HG02852 (cell line): ENCODE measurements around the gene ESR2.
"Not testable (repeated sequence)": the region's sequence is repeated elsewhere in the genome, so short reads cannot be mapped to it uniquely, and the experiment has no call there.

Experiments used
- ATAC-seq: cut with Tn5 transposase; IDR thresholded peaks from one replicate; pipeline ENCODE4 v1.9.1; 2021; ENCODE audit warnings: mild to moderate bottlenecking, moderate library complexity; ENCODE audit not compliant: unreplicated experiment

The ESR2 gene

DNA sequence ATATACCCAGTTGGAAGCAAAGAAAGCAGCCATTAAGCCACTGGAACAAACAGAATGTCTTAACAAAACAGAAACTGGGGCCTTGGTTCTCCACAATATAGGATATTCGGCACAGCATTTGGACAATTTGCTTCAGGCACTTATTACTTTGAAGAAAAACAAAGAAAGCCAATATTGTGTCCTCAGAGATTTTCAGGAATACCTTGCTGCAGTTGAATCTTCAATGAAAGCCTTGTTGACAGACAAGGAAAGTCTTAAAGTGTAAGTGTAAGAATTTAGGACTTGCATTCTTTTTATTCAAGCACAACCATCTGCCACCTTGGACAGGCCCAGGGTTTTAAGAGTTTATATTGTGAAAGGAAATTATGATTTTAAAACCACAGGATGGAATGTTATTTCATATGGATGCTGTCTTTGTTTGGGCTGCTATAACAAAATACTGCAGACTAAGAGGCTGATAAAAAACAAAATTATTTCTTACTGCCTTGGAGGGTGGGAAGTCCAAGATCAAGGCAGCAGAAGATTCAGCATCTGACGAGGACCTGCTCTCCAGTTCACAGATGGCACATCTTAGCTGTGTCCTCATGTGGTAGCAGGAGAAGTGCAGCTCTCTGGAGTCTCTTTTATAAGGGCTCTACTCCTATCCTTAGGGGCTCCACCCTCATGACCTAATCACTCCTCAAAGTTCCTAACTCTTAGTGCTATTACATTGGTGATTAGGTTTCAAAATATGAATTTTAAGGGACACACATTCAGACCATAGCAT, 244.4 kb downstream of the ESR2 start:
- ATAC-seq, result no peak

DNA sequence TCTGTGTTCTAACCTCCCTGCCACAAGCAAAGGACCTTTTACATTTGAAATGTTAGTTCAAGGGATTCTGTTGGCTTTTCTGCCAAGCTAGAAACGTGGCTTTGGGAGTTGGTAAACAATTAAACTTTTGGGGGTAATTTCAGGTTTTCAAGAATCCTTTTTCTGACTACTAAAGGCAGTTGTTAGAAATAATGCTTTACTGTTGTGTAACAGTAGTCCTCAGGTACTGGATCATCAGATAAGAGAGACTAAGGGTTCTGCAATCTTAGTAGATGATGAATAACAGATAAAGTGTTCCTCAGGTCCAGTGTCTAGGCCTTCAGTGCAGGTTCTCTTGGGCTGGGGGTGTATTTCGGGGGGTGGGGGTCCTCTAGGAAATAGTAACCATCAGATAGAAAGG, 249.1 kb downstream of the ESR2 start:
- ATAC-seq, result no peak

DNA sequence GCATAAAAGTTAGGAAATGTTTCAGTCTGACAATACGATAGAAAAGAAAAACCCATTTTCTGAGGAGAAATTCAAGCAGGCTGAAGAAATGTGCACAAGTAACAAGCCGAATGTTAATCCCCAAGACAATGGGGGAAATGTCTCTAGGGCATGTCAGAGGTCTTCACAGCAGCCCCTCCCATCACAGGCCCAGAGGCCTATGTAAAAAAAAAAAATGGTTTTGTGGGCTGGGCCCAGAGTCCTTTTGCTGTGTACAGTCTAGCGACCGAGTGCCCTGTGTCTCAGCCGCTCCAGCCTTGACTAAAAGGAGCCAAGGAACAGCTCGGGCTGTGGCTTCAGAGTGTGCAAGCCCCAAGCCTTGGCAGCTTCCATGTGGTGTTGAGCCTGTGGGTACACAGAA, 250.9 kb downstream of the ESR2 start:
- ATAC-seq, result not testable (repeated sequence)

DNA sequence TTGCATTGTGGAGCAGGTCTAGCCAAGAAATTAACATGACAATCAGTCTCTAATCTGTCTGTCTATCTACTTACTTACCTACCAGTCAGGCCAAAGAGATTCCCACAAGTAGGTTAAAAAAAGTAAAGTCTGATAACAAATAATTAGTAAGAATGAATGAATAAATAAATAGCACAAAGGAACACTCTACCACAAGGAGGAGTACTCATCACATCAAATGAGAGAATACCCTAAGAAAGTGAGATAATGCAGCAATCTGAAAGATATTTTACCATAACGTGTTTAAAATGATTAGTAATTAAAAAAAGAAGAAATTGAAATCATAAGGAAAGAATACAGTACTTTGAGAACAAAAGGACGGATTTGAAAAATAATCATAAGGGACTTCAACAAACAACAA, 254.1 kb downstream of the ESR2 start:
- no peak for ATAC-seq

DNA sequence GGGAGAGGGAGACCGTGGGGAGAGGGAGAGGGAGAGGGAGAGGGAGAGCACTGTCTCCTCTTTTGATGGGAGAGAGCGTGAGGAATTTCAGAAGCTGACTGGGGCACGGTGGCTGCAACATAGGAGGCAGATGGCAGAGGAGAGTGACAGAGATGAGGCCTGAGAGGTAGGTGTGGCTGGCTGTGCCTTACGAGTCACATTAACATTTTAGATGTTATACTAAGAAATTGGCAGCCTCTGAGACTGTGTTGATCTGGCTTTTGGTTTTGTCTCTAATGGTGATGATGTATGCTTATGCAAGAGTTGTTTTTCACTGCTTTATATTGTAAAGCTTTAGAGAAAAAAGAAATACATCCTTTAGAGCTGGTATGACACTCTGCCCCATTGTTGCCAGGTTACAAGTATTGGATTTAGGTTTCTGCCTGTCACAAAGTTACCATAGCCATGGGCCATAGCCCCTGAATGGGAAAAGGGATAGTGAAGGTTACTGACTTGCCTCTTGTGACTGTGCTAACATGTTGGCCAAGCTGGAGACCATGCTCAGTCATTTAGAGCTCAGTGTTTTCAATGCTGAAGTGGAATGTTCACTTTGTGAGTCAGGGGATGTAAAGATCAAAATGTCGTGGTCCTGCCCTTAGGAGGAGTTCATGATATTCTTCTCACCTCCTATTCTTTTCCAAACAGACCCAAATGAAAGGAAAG, 255.2 kb downstream of the ESR2 start:
- ATAC-seq, result no peak

DNA sequence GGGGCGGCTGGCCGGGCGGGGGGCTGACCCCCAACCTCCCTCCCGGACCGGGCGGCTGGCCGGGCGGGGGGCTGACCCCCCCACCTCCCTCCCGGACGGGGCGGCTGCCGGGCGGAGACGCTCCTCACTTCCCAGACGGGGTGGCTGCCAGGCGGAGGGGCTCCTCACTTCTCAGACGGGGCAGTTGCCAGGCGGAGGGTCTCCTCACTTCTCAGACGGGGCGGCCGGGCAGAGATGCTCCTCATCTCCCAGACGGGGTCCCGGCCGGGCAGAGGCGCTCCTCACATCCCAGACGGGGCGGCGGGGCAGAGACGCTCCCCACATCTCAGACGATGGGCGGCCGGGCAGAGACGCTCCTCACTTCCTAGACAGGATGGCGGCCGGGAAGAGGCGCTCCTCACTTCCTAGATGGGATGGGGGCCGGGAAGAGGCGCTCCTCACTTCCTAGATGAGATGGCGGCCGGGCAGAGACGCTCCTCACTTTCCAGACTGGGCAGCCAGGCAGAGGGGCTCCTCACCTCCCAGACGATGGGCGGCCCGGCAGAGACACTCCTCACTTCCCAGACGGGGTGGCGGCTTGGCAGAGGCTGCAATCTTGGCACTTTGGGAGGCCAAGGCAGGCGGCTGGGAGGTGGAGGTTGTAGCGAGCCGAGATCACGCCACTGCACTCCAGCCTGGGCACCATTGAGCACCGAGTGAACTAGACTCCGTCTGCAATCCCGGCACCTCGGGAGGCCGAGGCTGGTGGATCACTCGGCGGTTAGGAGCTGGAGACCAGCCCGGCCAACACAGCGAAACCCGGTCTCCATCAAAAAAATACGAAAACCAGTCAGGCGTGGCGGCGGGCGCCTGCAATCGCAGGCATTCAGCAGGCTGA, 256.1 kb downstream of the ESR2 start:
- ATAC-seq, result not testable (repeated sequence)

DNA sequence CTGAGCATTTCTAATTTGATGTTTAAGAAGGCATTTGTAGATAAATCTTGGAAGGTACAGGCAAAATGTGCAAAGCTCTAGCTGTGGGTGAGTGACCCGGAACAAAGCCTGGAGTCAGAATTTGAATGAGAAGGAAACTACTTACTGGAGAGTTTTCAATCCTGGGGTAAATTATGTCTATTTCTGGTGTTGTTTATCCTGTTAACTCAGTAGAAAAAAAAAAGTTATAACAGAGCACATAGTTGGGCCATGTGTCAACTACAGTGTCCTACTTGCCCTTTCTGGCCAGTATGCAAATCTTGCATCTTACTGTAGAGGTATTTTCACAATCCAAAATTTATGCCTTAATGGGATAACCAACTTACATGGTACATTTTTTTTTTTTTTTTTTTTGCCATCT, 259.0 kb downstream of the ESR2 start:
- ATAC-seq, result no peak
